Colonic mucosa (tissue), 4 donors: ENCODE measurements around the gene PAK4. TPM values are rescaled to one million over a fixed set of nuclear protein-coding genes. Genes with fewer than 3 reads are reported as not detected.

Experiments used
- DNase-seq: peaks from one replicate; pipeline ENCODE4 v3.0.0-alpha.2; 2020
- H3K27ac ChIP-seq: fragments of 200-600 bp; one replicate; pipeline ENCODE4 v1.8.0; 2021
- H3K27me3 ChIP-seq: fragments of 200-600 bp; one replicate; pipeline ENCODE4 v1.8.0; 2021
- H3K36me3 ChIP-seq: fragments of 200-600 bp; one replicate; pipeline ENCODE4 v1.8.0; 2021
- H3K4me1 ChIP-seq: fragments of 200-600 bp; one replicate; pipeline ENCODE4 v1.8.0; 2021; ENCODE audit warnings: mild to moderate bottlenecking
- H3K4me3 ChIP-seq: fragments of 200-600 bp; one replicate; pipeline ENCODE4 v1.8.0; 2021
- H3K9ac ChIP-seq, 2 donors: one replicate each; pipeline ENCODE4 v1.7.0; 2013; ENCODE audit warnings: control low read depth in 2 of 2, low read depth in 2 of 2, low read length in 2 of 2
- H3K9me3 ChIP-seq: fragments of 200-600 bp; one replicate; pipeline ENCODE4 v1.8.0; 2021
- intact Hi-C: fragments of 100-400 bp; cut with DNase I; formaldehyde crosslinking; loops from one replicate; pipeline ENCODE4 v1.14.1; 2022
- total RNA-seq, 2 donors: library from RNA; stranded (reverse); fragmentation: NEBNext Ultra II Directional in 1 of 2; extraction: Animal tissue kit (Norgen Biotek cat#: 25700) in 1 of 2; gene quantifications; one replicate each; pipeline ENCODE4 v1.2.1, GENCODE V29; 2021
- TF ChIP-seq, protein P1 (sequence below): fragments of 200-600 bp; IDR thresholded peaks from one replicate; pipeline ENCODE4 v1.8.0; 2022; ENCODE audit warnings: antibody characterized with exemption, mild to moderate bottlenecking
- donor health status: healthy.
- donor health status: DM: no; HTN: no; CAD: no.
- donor health status: DM: no; HTN: no; CAD: no.

PAK4 gene
- total RNA-seq, 2 donors from 2014 or later, result 85.5 to 127 TPM

DNA sequence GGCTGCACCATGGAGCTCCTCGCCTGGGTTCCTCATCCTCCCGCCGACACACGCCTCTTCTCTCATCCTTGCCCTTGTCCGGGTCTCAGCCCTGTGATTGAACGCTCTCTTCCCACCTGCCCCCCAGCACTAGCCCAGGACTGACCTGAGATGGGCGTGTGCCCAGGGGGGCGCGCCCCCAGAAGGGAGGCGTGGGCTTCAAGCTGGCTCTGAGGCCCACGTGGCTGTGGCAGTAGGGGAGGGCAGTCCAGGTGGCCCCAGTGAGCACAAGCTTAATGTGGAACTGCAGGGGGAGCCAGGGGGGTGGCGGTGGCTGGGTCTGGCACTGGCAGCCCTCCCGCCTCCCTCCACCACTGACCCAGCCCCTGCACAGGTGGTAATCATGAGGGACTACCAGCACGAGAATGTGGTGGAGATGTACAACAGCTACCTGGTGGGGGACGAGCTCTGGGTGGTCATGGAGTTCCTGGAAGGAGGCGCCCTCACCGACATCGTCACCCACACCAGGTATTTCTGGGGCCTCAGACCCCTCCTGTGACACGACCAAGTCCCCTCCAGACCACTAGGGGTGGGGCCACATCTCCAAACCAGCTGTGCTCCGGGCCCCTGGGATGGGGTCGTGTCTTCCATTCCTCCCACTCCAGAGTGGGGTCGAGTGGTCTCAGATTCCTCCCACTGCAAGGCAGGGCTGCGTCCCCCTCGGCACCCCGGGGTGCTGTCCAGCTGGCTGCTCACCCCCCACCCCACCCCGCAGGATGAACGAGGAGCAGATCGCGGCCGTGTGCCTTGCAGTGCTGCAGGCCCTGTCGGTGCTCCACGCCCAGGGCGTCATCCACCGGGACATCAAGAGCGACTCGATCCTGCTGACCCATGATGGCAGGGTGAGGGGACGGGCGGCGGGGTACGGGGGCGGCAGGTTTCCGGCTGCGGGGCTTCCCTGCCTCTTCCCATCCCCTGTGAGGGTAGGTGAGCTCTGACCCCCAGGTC lies 49.3 kb downstream of the PAK4 start:
- H3K27ac ChIP-seq, result no peak overlapping the region
- no peak overlapping the region for H3K4me3 ChIP-seq
- H3K9ac ChIP-seq, result no peak overlapping the region
- peaks cover 17% of the 10 kb centered on the region for H3K36me3 ChIP-seq
- H3K9me3 ChIP-seq, result no peaks in the 10 kb centered on the region
- H3K27me3 ChIP-seq, result no peaks in the 10 kb centered on the region
- intact Hi-C loops, result no loop called here
- H3K4me1 ChIP-seq, result no peaks in the 10 kb centered on the region
- TF ChIP-seq, protein P1, sequence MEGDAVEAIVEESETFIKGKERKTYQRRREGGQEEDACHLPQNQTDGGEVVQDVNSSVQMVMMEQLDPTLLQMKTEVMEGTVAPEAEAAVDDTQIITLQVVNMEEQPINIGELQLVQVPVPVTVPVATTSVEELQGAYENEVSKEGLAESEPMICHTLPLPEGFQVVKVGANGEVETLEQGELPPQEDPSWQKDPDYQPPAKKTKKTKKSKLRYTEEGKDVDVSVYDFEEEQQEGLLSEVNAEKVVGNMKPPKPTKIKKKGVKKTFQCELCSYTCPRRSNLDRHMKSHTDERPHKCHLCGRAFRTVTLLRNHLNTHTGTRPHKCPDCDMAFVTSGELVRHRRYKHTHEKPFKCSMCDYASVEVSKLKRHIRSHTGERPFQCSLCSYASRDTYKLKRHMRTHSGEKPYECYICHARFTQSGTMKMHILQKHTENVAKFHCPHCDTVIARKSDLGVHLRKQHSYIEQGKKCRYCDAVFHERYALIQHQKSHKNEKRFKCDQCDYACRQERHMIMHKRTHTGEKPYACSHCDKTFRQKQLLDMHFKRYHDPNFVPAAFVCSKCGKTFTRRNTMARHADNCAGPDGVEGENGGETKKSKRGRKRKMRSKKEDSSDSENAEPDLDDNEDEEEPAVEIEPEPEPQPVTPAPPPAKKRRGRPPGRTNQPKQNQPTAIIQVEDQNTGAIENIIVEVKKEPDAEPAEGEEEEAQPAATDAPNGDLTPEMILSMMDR, result no peak
- no peak for DNase-seq

GRCh38 chr19:39175564-39175963 lies 50.0 kb downstream of the PAK4 start:
- TF ChIP-seq, protein P1, result no peak
- Histone ChIP-seq H3K9ac (no peak overlapping the region), H3K36me3 (peaks cover 15% of the 10 kb centered on the region), H3K27ac (no peak overlapping the region), H3K9me3 (no peaks in the 10 kb centered on the region), H3K27me3 (no peaks in the 10 kb centered on the region), H3K4me1 (no peaks in the 10 kb centered on the region), H3K4me3 (no peak overlapping the region)
- DNase-seq, result no peak
- intact Hi-C loops, result no loop called here

- no peak overlapping the region for H3K4me3 ChIP-seq
- no peak overlapping the region for H3K27ac ChIP-seq
- no peak overlapping the region for H3K9ac ChIP-seq
- intact Hi-C loops, result no loop called here
- H3K27me3 ChIP-seq, result no peaks in the 10 kb centered on the region
- DNase-seq, result no peak
- no peaks in the 10 kb centered on the region for H3K4me1 ChIP-seq
- peaks cover 7% of the 10 kb centered on the region for H3K36me3 ChIP-seq
- H3K9me3 ChIP-seq, result no peaks in the 10 kb centered on the region
- TF ChIP-seq, protein P1, result no peak
Observed at GRCh38 chr19:39177110-39177699, 51.6 kb downstream of the PAK4 start.

- no peak for DNase-seq
- intact Hi-C loops, result no loop called here
- Histone ChIP-seq H3K9me3 (no peaks in the 10 kb centered on the region), H3K9ac (no peak overlapping the region), H3K27ac (no peak overlapping the region), H3K27me3 (no peaks in the 10 kb centered on the region), H3K4me1 (no peaks in the 10 kb centered on the region), H3K4me3 (no peak overlapping the region), H3K36me3 (peaks cover 7% of the 10 kb centered on the region)
- TF ChIP-seq, protein P1, result no peak
Observed at GRCh38 chr19:39177736-39178135, 52.1 kb downstream of the PAK4 start.

GRCh38 chr19:39178296-39179006 lies 52.9 kb downstream of the PAK4 start:
- no peak for DNase-seq
- H3K9ac ChIP-seq, result no peak overlapping the region
- peaks cover 7% of the 10 kb centered on the region for H3K36me3 ChIP-seq
- TF ChIP-seq, protein P1, result no peak
- H3K4me1 ChIP-seq, result no peaks in the 10 kb centered on the region
- no peaks in the 10 kb centered on the region for H3K9me3 ChIP-seq
- no peak overlapping the region for H3K27ac ChIP-seq
- no peaks in the 10 kb centered on the region for H3K27me3 ChIP-seq
- no peak overlapping the region for H3K4me3 ChIP-seq
- intact Hi-C loops, result no loop called here
